GM13977 (cell line): ENCODE data around the gene DYNC1H1.

Source experiments
- DNase-seq: peaks from one replicate; pipeline ENCODE4 v3.0.0; 2012; ENCODE audit warnings: low spot score
- CTCF ChIP-seq: IDR thresholded peaks from 2 replicates; pipeline ENCODE4 v1.5.1; 2012; ENCODE audit warnings: mild to moderate bottlenecking, control low read depth; ENCODE audit not compliant: insufficient read depth; ENCODE audit errors: extremely low read depth, missing control alignments
- in situ Hi-C: fragments of 300-500 bp; cut with MboI; formaldehyde crosslinking; loops from one replicate; pipeline ENCODE4 v1.12.0; 2022; ENCODE audit warnings: low sequenced_read_pairs, low pct_unique_long_range_greater_than_20kb, mixed read lengths, inconsistent platforms; ENCODE audit not compliant: unreplicated experiment

The DYNC1H1 gene

GRCh38 chr14:102050625-102051024, 86.3 kb downstream of the DYNC1H1 start:
- TF ChIP-seq CTCF: no peak
- in situ Hi-C loops: no loop called here
- no peak for DNase-seq

GRCh38 chr14:102052522-102052921, 88.1 kb downstream of the DYNC1H1 start:
- no peak for TF ChIP-seq CTCF
- in situ Hi-C loops: no loop called here
- DNase-seq: no peak

- no peak for TF ChIP-seq CTCF
- DNase-seq: no peak
- in situ Hi-C loops: no loop called here
Measured at GRCh38 chr14:102055181-102055901, 91.0 kb downstream of the DYNC1H1 start.

- DNase-seq: no peak
- TF ChIP-seq CTCF: no peak
- in situ Hi-C loops: no loop called here
Measured at GRCh38 chr14:102056694-102057442, 92.5 kb downstream of the DYNC1H1 start.

- in situ Hi-C loops: no loop called here
- TF ChIP-seq CTCF: no peak
- DNase-seq: no peak
Measured at GRCh38 chr14:102057480-102058114, 93.2 kb downstream of the DYNC1H1 start.

- no peak for TF ChIP-seq CTCF
- in situ Hi-C loops: no loop called here
- DNase-seq: no peak
Measured at GRCh38 chr14:102058146-102058545, 93.8 kb downstream of the DYNC1H1 start.
